HepG2 (cell line): ENCODE results near the gene FHL3. TPM values are rescaled to one million over a fixed set of nuclear protein-coding genes. Genes with fewer than 3 reads are reported as not detected.

ENCODE experiments used
- FOSL2 ChIP-seq: sonication (generic); formaldehyde crosslinking; IDR thresholded peaks from 2 replicates; pipeline ENCODE4 v1.4.0; 2020; ENCODE audit warnings: missing genetic modification reagents
- FOXA3 ChIP-seq: IDR thresholded peaks from 2 replicates; pipeline ENCODE4 v1.6.1; 2016; ENCODE audit warnings: missing genetic modification reagents, missing compliant biosample characterization
- GATAD2A ChIP-seq: IDR thresholded peaks from 2 replicates; pipeline ENCODE4 v1.6.1; 2016
- HNRNPLL ChIP-seq: fragments of 200-400 bp; formaldehyde crosslinking; IDR thresholded peaks from 2 replicates; pipeline ENCODE4 v1.6.1; 2017; ENCODE audit warnings: mild to moderate bottlenecking, low read depth, low read length; ENCODE audit not compliant: poor library complexity, severe bottlenecking
- HOXA9 ChIP-seq: sonication (generic); formaldehyde crosslinking; IDR thresholded peaks from 2 replicates; pipeline ENCODE4 v1.8.1; 2022; ENCODE audit warnings: missing genetic modification reagents, mild to moderate bottlenecking, moderate library complexity, borderline replicate concordance
- MAFK ChIP-seq, 2 experiments: IDR thresholded peaks in 1 of 2; conservative IDR thresholded peaks in 1 of 2; 2 replicates each; pipeline ENCODE4 v1.6.1; 2011; ENCODE audit warnings: improper control_type of control experiment in 2 of 2, low read length in 2 of 2
- MED1 ChIP-seq: sonication (generic); formaldehyde crosslinking; IDR thresholded peaks from 2 replicates; pipeline ENCODE4 v1.4.0; 2020; ENCODE audit warnings: missing genetic modification reagents
- RARA ChIP-seq: IDR thresholded peaks from 2 replicates; pipeline ENCODE4 v1.6.1; 2016; ENCODE audit warnings: missing genetic modification reagents, missing compliant biosample characterization
- SAP130 ChIP-seq: IDR thresholded peaks from 2 replicates; pipeline ENCODE4 v1.6.1; 2016; ENCODE audit warnings: low read depth
- TEAD2 ChIP-seq: sonication (generic); formaldehyde crosslinking; IDR thresholded peaks from 2 replicates; pipeline ENCODE4 v1.9.0; 2021; ENCODE audit warnings: missing genetic modification reagents
- ZKSCAN1 ChIP-seq: fragments of 150-350 bp; IDR thresholded peaks from 2 replicates; pipeline ENCODE4 v1.6.1; 2014; ENCODE audit warnings: low read length
- ZNF326 ChIP-seq: sonication (generic); formaldehyde crosslinking; IDR thresholded peaks from 2 replicates; pipeline ENCODE4 v1.4.0; 2020; ENCODE audit warnings: missing genetic modification reagents, borderline replicate concordance
- ZNF510 ChIP-seq: sonication (generic); formaldehyde crosslinking; IDR thresholded peaks from 2 replicates; pipeline ENCODE4 v1.4.0; 2020; ENCODE audit warnings: low read depth, mild to moderate bottlenecking, missing genetic modification reagents
- ZNF709 ChIP-seq: sonication (generic); formaldehyde crosslinking; IDR thresholded peaks from 2 replicates; pipeline ENCODE4 v1.5.0; 2020; ENCODE audit warnings: mild to moderate bottlenecking, missing genetic modification reagents
- ZNF747 ChIP-seq: sonication (generic); formaldehyde crosslinking; IDR thresholded peaks from 2 replicates; pipeline ENCODE4 v1.8.1; 2023; ENCODE audit warnings: missing genetic modification reagents, mild to moderate bottlenecking, borderline replicate concordance
- ZNF879 ChIP-seq: sonication (generic); formaldehyde crosslinking; IDR thresholded peaks from 2 replicates; pipeline ENCODE4 v1.8.1; 2023; ENCODE audit warnings: missing genetic modification reagents
- polyA plus RNA-seq, 8 experiments: library from polyadenylated mRNA; depleted of rRNA in 3 of 8; stranded (reverse) in 7 of 8; unstranded in 1 of 8; fragments of >200 nt; fragmentation: Illumina TruSeq in 4 of 8; extraction: Trizol in 4 of 8; gene quantifications; 2 replicates each; pipeline versions ENCODE4 v1.2.1 to v1.2.3, GENCODE V29; 2011 to 2016; ENCODE audit warnings: low read depth in 4 of 8, missing spikeins in 1 of 8, mixed read lengths in 1 of 8; ENCODE audit not compliant: insufficient read depth in 1 of 8
- total RNA-seq, 5 experiments: library from RNA; depleted of rRNA; stranded (reverse); fragments of >200 nt; fragmentation: Illumina TruSeq; extraction: Trizol; gene quantifications; 2 replicates each; pipeline ENCODE4 v1.2.3, GENCODE V29; 2016; ENCODE audit warnings: low read depth in 1 of 5
- TF ChIP-seq, protein P1 (sequence below): sonication (generic); formaldehyde crosslinking; IDR thresholded peaks from 2 replicates; pipeline ENCODE4 v1.5.0; 2020; ENCODE audit warnings: missing genetic modification reagents
- TF ChIP-seq, protein P2 (sequence below): sonication (generic); formaldehyde crosslinking; IDR thresholded peaks from 2 replicates; pipeline ENCODE4 v1.9.0; 2021; ENCODE audit warnings: missing genetic modification reagents, borderline replicate concordance
- TF ChIP-seq, protein P3 (sequence below): sonication (generic); formaldehyde crosslinking; IDR thresholded peaks from 2 replicates; pipeline ENCODE4 v1.4.0; 2020; ENCODE audit warnings: missing genetic modification reagents, borderline replicate concordance
- TF ChIP-seq, protein P4 (sequence below): sonication (generic); formaldehyde crosslinking; IDR thresholded peaks from 2 replicates; pipeline ENCODE4 v1.8.0; 2022; ENCODE audit warnings: mild to moderate bottlenecking, missing genetic modification reagents; ENCODE audit not compliant: insufficient replicate concordance
- TF ChIP-seq, protein P5 (sequence below): IDR thresholded peaks from 2 replicates; pipeline ENCODE4 v1.6.1; 2016; ENCODE audit warnings: low read depth, borderline replicate concordance
- TF ChIP-seq, protein P6 (sequence below): sonication (generic); formaldehyde crosslinking; IDR thresholded peaks from 2 replicates; pipeline ENCODE4 v1.4.0; 2020; ENCODE audit warnings: missing genetic modification reagents
- TF ChIP-seq, protein P7 (sequence below): IDR thresholded peaks from 2 replicates; pipeline ENCODE4 v1.6.1; 2016; ENCODE audit warnings: missing compliant biosample characterization, missing genetic modification reagents, borderline replicate concordance

Gene FHL3
- total and polyA plus RNA-seq, 2 of the 13 experiments (the other 11 are each of a cell fraction or from before 2014, with no cell fraction given), result 2.8 to 6.6 TPM

DNA sequence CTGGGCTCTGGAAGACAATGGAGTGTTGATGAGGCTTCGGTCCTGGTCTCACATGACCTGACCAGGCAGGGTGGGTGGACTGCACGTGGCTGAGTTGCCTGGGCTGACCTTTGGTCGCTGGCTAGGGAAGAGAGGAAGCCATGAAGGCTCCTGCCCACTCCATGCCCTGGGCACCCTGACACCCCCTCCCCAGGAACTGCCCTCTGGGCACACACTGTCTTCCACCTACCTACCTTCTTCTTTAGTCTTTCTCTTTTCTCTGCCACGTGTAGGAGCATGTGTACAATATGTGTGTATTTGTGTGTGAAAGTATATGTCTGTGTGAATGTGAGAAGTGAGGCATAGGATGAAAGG lies 26.2 kb upstream of the FHL3 start (continued):
- TF ChIP-seq ZNF326 (CRISPR knock-in tag) (peak; percentile 34; the same call in 1 of the 2 replicates), MAFK (conservative IDR thresholded peaks at IDR 0.05 in 1 of 2, IDR thresholded peaks at IDR 0.05 in 1 of 2; ENCODE audit: low read length in 2 of 2) (no peak), FOXA3 (peak; percentile 25; the same call in 1 of the 2 replicates), FOSL2 (CRISPR knock-in tag) (peak; percentile 42; the same call in 1 of the 2 replicates), SAP130 (CRISPR knock-in tag) (peak; percentile 55; the same call in 1 of the 2 replicates), HNRNPLL (no peak), GATAD2A (peak; percentile 75), ZNF747 (CRISPR knock-in tag) (no peak), ZNF510 (CRISPR knock-in tag) (no peak), ZNF879 (CRISPR knock-in tag) (no peak), MED1 (peak; percentile 54; the same call in 1 of the 2 replicates), ZKSCAN1 (no peak), ZNF709 (no peak), RARA (peak; percentile 26; the same call in 1 of the 2 replicates), HOXA9 (no peak), TEAD2 (CRISPR knock-in tag) (0 out of 2 replicates have a peak, but pooled peaks have one; percentile 69)
- TF ChIP-seq, protein P1, sequence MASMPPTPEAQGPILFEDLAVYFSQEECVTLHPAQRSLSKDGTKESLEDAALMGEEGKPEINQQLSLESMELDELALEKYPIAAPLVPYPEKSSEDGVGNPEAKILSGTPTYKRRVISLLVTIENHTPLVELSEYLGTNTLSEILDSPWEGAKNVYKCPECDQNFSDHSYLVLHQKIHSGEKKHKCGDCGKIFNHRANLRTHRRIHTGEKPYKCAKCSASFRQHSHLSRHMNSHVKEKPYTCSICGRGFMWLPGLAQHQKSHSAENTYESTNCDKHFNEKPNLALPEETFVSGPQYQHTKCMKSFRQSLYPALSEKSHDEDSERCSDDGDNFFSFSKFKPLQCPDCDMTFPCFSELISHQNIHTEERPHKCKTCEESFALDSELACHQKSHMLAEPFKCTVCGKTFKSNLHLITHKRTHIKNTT (CRISPR knock-in tag), result no peak
- TF ChIP-seq, protein P2, sequence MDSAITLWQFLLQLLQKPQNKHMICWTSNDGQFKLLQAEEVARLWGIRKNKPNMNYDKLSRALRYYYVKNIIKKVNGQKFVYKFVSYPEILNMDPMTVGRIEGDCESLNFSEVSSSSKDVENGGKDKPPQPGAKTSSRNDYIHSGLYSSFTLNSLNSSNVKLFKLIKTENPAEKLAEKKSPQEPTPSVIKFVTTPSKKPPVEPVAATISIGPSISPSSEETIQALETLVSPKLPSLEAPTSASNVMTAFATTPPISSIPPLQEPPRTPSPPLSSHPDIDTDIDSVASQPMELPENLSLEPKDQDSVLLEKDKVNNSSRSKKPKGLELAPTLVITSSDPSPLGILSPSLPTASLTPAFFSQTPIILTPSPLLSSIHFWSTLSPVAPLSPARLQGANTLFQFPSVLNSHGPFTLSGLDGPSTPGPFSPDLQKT, result no peak
- TF ChIP-seq, protein P3, sequence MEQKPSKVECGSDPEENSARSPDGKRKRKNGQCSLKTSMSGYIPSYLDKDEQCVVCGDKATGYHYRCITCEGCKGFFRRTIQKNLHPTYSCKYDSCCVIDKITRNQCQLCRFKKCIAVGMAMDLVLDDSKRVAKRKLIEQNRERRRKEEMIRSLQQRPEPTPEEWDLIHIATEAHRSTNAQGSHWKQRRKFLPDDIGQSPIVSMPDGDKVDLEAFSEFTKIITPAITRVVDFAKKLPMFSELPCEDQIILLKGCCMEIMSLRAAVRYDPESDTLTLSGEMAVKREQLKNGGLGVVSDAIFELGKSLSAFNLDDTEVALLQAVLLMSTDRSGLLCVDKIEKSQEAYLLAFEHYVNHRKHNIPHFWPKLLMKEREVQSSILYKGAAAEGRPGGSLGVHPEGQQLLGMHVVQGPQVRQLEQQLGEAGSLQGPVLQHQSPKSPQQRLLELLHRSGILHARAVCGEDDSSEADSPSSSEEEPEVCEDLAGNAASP, result peak; percentile 92
- TF ChIP-seq, protein P4, sequence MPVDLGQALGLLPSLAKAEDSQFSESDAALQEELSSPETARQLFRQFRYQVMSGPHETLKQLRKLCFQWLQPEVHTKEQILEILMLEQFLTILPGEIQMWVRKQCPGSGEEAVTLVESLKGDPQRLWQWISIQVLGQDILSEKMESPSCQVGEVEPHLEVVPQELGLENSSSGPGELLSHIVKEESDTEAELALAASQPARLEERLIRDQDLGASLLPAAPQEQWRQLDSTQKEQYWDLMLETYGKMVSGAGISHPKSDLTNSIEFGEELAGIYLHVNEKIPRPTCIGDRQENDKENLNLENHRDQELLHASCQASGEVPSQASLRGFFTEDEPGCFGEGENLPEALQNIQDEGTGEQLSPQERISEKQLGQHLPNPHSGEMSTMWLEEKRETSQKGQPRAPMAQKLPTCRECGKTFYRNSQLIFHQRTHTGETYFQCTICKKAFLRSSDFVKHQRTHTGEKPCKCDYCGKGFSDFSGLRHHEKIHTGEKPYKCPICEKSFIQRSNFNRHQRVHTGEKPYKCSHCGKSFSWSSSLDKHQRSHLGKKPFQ, result no peak
- TF ChIP-seq, protein P5, sequence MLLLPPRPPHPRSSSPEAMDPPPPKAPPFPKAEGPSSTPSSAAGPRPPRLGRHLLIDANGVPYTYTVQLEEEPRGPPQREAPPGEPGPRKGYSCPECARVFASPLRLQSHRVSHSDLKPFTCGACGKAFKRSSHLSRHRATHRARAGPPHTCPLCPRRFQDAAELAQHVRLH (CRISPR knock-in tag), result peak; percentile 68; the same call in 1 of the 2 replicates
- TF ChIP-seq, protein P6, sequence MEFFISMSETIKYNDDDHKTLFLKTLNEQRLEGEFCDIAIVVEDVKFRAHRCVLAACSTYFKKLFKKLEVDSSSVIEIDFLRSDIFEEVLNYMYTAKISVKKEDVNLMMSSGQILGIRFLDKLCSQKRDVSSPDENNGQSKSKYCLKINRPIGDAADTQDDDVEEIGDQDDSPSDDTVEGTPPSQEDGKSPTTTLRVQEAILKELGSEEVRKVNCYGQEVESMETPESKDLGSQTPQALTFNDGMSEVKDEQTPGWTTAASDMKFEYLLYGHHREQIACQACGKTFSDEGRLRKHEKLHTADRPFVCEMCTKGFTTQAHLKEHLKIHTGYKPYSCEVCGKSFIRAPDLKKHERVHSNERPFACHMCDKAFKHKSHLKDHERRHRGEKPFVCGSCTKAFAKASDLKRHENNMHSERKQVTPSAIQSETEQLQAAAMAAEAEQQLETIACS (CRISPR knock-in tag), result peak; percentile 18; the same call in 1 of the 2 replicates
- TF ChIP-seq, protein P7, sequence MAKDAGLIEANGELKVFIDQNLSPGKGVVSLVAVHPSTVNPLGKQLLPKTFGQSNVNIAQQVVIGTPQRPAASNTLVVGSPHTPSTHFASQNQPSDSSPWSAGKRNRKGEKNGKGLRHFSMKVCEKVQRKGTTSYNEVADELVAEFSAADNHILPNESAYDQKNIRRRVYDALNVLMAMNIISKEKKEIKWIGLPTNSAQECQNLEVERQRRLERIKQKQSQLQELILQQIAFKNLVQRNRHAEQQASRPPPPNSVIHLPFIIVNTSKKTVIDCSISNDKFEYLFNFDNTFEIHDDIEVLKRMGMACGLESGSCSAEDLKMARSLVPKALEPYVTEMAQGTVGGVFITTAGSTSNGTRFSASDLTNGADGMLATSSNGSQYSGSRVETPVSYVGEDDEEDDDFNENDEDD (CRISPR knock-in tag), result peak; percentile 91; the same call in 1 of the 2 replicates
